ENCODE results near the gene C1QTNF1. TPM values are rescaled to one million over a fixed set of nuclear protein-coding genes. Genes with fewer than 3 reads are reported as not detected.

Gene C1QTNF1
- total RNA-seq, 1 donor: 42.1 TPM

DNA sequence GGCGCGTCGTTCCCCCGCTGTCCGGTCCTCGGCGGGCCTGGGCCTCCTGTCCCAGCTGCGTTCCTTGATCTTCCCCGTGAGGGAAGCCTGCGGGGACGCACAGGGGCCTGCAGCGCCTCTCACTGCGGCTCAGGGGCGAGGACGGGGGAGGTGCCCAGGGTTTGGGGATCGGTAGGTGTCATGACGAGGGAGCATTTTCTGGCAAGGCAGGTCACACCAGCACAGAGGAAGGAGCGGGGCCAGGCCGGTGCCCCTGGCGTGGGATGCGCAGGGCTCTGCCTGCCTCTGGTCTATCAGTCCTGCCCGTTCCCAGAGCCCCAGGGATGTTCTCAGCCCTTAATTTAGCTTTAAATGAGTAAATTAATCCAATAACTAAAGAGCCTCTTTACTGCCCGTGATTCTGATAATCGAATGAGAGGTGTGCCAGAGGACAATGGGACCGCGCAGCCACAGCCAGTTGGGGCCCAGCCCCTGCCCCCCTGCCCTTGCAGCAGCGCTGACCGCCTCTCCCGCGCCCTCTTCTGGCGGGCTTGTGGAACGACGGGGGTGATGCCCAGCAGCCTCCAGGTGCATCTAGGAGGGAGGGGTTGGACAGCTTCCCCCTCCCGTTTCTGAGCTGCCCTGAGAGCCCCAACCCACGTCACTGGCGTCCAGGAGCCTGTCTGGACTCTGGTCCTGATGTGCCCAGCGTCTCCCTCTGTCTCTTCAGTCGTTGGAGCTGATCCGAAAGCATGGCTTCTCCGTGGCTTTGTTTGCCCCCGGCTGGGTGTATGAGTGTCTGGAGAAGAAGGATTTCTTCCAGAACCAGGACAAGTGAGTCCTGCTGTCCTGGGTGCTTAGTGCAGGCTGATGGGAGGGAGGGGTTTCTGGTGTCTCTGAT lies 58.6 kb downstream of the C1QTNF1 start:
- TF ChIP-seq CTCF (IDR thresholded peaks at IDR 0.05; ENCODE audit: insufficient read depth, low read length): peak; percentile 85
- peak; percentile 12 for DNase-seq (ENCODE audit: low read depth)
- H3K4me3 ChIP-seq (ENCODE audit: low read depth, low read length): no peak overlapping the region

- no peak for DNase-seq (ENCODE audit: low read depth)
- no peak for TF ChIP-seq CTCF (IDR thresholded peaks at IDR 0.05; ENCODE audit: insufficient read depth, low read length)
- no peak overlapping the region for H3K4me3 ChIP-seq (ENCODE audit: low read depth, low read length)
Observed at GRCh38 chr17:79083191-79083971, 59.4 kb downstream of the C1QTNF1 start.

DNA sequence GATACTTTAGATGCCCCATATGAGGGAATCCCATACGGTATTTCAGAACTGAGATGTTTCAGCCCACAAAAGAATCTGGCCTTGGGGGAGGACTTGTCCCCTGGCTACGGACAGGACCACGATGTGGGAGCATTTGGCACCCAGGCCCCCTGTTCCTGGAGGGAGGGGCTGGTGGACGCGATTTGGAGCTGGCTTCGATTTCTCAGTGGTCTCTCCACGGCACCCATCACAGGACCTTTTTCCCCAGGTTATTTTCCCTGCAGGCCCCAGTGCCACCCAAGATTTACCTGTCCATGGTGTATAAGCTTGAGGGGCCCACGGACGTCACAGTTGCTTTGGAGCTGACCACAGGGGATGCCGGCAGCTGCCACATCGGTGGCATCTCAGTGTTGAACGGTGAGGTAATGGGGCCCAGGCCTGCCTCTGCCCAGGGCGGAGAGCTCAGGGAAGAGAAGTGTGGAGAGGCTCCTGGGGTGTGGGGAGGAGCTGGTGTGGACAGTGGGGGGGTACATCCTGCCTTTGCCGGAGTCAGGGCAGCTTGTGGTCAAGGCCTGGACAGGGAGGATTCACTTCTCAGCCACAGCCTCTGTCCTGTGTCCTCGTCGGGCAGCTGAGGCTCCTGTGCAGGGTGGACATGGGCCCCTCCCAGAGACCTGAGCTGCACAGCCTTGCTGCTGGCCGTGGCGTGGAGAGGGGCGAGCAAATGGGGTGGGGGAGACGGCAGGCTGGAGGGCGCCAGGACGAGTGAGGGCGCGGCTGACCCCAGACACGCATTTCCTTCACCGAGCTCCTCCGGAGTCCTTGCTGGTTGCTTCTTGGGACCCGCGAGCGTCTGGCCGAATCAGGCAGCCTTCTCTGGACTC lies 60.6 kb downstream of the C1QTNF1 start:
- TF ChIP-seq CTCF (IDR thresholded peaks at IDR 0.05; ENCODE audit: insufficient read depth, low read length): no peak
- DNase-seq (ENCODE audit: low read depth): no peak
- no peak overlapping the region for H3K4me3 ChIP-seq (ENCODE audit: low read depth, low read length)

DNA sequence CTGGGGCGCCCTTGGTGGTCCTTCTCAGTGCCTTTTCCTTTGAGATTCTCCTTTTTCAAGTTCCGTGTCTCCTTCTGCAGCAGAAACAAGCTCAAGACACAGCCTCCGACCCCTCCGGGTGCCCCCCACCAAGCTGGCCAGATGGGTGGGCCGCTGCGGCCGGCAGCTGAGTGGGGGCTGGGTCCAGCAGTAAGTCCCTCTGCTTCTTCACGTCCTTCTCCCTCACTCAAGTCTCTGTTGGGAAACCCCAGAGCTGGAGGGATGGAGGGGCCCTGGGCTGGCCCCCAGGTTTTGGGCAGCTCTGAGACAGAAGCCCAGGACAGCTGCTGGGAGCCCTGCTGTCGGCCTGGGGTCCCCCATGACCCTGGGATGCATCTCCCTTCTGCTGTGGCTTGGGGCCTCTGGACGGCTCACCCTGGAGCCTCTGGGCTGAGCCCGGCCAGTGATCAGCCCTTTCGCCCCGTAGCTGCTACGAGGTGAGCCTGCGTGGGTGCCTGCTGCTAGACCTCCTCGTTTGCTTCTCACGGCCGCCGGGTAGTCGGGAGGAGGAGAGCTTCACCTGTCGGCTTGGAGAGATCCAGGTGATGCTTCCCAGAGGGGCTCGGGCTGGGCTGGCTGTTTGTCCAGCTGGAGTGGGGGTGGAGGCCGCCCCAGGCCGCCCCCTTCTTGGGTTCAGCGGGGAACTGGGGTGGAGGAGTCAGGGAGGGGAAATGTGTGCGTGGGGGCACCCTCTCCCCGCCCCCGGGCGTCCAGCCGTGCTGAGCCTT lies 61.4 kb downstream of the C1QTNF1 start:
- no peak for DNase-seq (ENCODE audit: low read depth)
- no peak for TF ChIP-seq CTCF (IDR thresholded peaks at IDR 0.05; ENCODE audit: insufficient read depth, low read length)

GRCh38 chr17:79085921-79086551 lies 62.1 kb downstream of the C1QTNF1 start:
- no peak overlapping the region for H3K4me3 ChIP-seq (ENCODE audit: low read depth, low read length)
- no peak for DNase-seq (ENCODE audit: low read depth)
- no peak for TF ChIP-seq CTCF (IDR thresholded peaks at IDR 0.05; ENCODE audit: insufficient read depth, low read length)

More for the DNA sequence above, 61.4 kb downstream of the C1QTNF1 start:
- H3K4me3 ChIP-seq (ENCODE audit: low read depth, low read length): no peak overlapping the region

All from fibroblast of the aortic adventitia (primary cell).